ENCODE measurements around the gene SLC2A6.

The SLC2A6 gene

GRCh38 chr9:133496861-133497842, 18.3 kb upstream of the SLC2A6 start:
- DNase-seq (ENCODE audit: low read depth), result no peak

- no peak for DNase-seq (ENCODE audit: low read depth)
These were observed 16.7 kb upstream of the SLC2A6 start for GRCh38 chr9:133495327-133496293.

GRCh38 chr9:133494636-133495326, 15.9 kb upstream of the SLC2A6 start:
- DNase-seq (ENCODE audit: low read depth), result no peak

GRCh38 chr9:133493845-133494540, 15.1 kb upstream of the SLC2A6 start:
- DNase-seq (ENCODE audit: low read depth), result no peak

- DNase-seq (ENCODE audit: low read depth), result no peak
These were observed 14.5 kb upstream of the SLC2A6 start for GRCh38 chr9:133493428-133493827.

- no peak for DNase-seq (ENCODE audit: low read depth)
These were observed 13.4 kb upstream of the SLC2A6 start for GRCh38 chr9:133492061-133493021.

GRCh38 chr9:133491656-133491925, 12.7 kb upstream of the SLC2A6 start:
- DNase-seq (ENCODE audit: low read depth), result no peak

GRCh38 chr9:133490865-133491655, 12.2 kb upstream of the SLC2A6 start:
- no peak for DNase-seq (ENCODE audit: low read depth)

- no peak for DNase-seq (ENCODE audit: low read depth)
These were observed 11.3 kb upstream of the SLC2A6 start for GRCh38 chr9:133490201-133490681.

GRCh38 chr9:133489253-133490190, 10.6 kb upstream of the SLC2A6 start:
- DNase-seq (ENCODE audit: low read depth), result no peak

- DNase-seq (ENCODE audit: low read depth), result no peak
These were observed 9.9 kb upstream of the SLC2A6 start for GRCh38 chr9:133488686-133489252.

- no peak for DNase-seq (ENCODE audit: low read depth)
These were observed 8.4 kb upstream of the SLC2A6 start for GRCh38 chr9:133487331-133487725.

GRCh38 chr9:133485531-133486260, 6.8 kb upstream of the SLC2A6 start:
- no peak for DNase-seq (ENCODE audit: low read depth)

GRCh38 chr9:133484671-133485437, 6.0 kb upstream of the SLC2A6 start:
- DNase-seq (ENCODE audit: low read depth), result no peak

GRCh38 chr9:133483611-133484010, 4.7 kb upstream of the SLC2A6 start:
- no peak for DNase-seq (ENCODE audit: low read depth)

All from non-pigmented ciliary epithelial cell (primary cell).